CMK (cell line): Measurements from ENCODE around the gene ZSCAN9.

Source experiments
- DNase-seq: peaks from one replicate; pipeline ENCODE4 v3.0.0-alpha.2; 2010; ENCODE audit warnings: low read depth

The ZSCAN9 gene

DNA sequence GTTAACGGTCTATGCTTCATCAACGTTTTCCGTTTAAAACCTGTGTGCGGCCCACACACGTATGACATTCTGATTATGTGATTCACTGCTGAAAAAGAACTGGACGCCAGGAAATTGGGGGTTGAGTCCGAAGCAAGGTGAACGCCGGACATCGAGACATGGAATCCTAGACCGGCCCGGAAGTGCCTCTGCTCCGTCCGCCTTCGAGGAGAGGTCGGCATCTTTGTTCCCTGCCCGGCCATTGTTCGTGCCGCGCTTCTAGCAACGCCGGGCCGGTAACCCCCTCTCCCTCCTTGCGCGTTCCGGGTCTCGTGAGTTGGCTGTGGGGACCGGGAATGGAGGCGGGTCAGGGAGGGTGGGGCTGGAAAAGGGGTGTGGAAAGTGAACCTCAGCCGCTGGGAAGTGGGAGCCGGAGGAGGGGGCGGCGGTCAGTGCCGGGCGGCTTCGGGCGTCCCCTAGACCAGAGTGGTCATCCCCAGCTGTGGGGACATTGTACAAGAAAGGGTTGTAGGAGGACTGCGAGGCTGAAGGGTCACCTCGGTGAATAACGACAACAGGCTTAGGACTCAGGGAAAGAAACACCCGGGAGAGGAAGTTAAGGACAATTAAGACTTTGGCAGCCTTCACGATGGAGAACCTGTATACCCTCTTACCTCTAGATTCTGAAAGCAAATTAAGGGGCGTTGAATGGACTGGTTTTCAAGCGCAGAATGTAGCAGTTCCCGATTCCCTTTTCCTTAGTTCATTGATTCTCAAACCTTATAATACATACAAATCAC, at the start of gene ZSCAN9:
ZSCAN9 (plus strand) TSS at position 220 of the 779 bp plus-strand sequence. CDS start 1,810 bp downstream, outside the sequence.
- DNase-seq, result peak; percentile 76

DNA sequence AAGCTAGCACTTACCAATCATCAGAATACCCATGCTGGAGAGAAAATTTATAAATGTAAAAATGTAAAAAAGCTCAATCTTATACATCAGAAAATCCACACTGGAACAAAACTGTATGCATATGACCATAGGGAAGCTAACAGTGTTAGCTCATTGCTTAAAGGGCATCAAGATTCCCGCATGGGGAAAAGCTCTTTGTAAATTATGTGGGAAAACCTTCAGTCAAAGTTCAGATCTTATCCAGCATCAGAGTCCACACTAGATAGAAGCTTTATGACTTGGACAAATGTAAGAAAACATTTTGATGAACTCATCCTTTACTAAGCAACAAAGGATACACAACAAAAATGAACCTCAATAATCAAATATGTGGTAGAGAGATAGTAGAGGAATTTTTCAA, 48.7 kb upstream of the ZSCAN9 start:
- DNase-seq, result no peak

DNA sequence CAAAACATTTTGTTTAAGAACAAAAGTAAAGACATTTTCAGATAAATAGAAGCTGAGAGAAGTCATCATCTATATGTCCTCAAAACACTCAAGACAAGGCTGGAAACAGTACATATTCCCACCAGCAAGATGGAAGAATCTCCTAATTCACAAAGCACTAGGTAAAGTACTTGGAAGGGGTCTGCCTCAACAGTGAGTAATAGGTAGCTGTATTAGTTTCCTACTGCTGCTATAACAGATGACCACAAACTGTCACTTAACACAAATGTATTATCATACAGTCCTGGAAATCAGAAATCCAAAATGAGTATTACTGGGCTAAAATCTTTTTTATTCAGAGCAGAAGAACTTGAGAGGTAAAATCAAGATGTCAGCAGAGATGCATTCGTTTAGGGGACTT, 42.8 kb upstream of the ZSCAN9 start:
- DNase-seq, result no peak

DNA sequence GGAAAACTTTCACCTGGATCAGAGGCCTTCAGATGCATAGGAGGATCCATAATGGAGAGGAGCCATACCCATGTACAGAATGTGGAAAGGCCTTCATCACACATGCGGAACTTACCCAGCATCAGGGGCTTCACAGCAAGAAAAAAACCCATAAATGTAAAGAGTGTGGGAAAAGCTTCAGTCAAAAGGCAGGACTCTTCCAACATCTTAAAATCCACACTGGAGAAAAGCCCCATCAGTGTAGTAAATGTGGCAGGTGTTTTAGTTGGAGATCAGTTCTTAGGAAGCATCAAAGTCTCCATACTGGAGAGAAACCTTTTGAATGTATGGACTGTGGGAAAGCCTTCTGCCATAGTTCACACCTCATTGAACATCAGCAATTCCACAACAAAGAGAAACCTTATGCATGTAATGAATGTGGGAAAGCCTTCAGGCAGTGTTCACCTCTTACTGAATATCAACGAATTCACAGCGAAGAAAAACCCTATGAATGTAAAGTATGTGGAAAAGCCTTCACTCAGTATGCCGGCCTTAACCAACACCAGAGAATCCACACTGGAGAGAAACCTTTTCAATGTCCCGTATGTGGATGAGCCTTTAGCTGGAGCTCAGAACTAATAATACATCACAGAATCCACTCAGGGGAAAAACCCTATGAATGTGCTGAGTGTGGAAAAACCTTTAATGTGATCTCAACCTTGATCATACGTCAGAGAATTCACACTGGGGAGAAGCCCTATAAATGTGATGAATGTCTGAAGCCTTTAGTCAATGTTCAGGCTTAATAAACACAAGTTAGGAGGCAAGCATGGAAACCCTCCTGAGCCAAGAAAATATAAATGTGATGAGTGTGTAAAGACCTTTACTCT, 36.7 kb upstream of the ZSCAN9 start:
- DNase-seq, result no peak

DNA sequence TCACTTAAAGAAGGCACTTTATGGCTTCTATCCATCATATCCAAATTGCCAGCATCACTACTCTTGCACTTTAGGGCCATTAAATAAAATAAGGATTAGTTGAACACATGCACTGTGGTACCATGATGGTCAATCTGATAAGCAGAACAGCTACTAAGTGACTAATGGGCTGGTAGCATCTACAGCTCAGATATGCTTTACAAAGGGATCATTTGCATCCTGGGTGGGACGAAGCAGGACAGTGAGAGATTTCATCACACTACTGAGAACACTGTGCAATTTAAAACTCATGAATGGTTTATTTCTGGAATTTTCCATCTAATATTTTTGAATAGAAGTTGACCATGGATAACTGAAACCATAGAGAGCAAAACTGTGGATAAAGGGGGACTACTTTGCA, 25.1 kb upstream of the ZSCAN9 start:
- no peak for DNase-seq

DNA sequence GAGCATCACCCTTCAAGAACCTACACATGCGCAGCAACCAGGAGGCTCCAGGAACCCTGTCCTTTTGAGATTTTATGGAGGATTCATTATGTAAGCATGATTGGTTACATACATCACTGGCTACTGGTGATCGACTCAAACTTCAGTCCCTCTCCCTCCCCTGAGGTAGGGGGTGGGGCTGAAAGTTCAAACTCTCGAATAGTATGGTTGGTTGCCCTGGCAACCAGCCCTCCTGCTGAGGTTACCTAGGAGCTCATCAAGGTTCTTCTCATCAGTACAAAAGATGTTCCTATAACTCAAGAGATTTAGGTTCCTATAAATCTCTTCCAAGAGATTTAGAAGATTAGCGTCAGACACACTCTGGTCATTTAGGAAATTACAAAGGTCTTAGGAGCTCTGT, 21.9 kb upstream of the ZSCAN9 start:
- no peak for DNase-seq

DNA sequence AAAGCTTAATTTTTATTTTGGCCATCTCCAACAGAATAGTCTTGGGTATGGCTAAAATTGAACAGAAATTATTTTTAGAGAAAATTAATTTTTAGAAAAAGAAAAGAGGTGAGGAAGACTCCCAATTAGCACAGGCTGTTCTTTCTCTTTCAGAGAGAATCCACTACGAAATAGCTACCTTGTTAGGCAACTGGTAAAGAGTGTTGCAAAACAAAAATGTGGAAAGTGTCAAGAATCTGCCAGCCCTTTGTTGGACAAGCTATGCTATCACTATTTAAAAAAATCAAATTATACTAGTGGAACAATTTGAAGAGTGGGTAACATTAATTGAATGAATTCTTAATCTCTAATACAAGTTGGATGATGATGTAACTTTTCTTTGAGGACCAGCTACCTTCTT, 19.2 kb upstream of the ZSCAN9 start:
- no peak for DNase-seq

DNA sequence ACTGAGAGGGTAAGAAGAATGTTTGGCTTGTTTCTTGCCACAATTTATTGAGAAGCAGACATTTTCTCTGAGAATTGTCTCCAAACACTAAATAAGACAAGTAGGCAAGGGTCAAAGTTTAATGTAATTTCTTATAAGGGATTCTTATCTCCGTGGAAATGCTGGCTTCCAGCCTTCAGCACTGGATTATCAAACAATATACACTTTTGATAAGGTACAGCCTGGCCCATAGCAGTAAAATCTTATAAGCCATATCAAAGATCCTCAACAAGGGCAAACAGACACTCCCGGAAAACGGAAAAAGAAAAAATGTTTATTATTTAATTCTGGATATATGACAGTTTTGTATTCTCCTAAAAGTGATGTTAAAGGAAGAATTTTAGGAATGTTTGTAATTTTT, 18.5 kb upstream of the ZSCAN9 start:
- DNase-seq, result no peak

DNA sequence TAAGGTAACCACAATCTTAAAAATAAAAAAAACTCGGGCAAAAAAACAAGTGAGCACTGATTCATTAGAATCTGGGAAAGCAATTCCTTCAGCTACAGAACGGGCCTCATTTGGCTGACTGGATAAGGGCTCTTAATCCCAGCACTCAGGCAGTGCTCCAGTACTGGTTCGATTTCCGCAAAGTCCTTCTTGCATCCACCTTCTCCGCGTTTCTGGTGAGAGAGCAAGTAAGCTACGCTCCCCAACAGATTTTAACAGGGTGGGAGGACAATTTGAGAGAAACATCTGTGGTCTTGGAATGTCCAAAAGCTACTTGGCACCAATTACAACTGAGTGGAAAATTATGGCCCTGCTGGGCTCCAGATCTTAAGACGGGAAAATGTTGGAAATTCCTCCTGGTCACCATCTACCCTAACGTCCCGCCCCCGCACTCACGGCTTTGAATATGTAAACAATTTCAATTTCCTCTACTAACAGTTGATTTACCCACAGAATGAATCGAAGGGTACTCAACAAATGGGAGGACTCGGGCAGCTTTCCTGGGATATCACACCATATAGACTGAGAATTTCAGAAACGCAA, 18.1 kb upstream of the ZSCAN9 start:
- DNase-seq, result no peak

DNA sequence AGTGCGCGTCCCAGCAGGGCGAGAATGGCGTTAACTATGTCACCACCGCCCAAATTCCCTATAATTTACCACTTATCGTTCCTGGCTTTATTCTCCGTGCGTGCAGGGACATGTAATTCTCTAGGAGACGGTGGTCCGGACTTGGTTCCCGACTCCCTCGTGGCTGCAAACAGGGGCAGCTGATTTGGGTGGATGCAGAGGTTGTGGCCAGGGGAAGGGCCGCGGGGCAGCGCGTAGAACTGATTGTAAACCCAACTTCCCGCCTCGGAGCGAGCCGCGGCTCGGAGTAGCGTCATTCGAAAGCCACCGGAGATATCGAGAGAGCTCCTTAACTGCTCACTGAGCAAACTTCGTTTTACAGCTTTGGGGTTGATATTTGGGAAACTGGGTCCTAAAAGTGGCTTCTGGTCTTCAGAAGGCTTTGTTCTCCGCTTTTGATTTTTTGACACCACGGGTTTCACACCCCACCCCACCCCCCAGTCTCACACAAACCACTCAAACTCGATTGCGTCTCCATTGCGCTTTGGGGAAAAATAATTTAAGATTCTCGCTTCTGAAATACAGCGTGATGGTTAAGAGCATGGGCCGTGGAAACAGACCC, 17.5 kb upstream of the ZSCAN9 start:
- DNase-seq, result no peak

DNA sequence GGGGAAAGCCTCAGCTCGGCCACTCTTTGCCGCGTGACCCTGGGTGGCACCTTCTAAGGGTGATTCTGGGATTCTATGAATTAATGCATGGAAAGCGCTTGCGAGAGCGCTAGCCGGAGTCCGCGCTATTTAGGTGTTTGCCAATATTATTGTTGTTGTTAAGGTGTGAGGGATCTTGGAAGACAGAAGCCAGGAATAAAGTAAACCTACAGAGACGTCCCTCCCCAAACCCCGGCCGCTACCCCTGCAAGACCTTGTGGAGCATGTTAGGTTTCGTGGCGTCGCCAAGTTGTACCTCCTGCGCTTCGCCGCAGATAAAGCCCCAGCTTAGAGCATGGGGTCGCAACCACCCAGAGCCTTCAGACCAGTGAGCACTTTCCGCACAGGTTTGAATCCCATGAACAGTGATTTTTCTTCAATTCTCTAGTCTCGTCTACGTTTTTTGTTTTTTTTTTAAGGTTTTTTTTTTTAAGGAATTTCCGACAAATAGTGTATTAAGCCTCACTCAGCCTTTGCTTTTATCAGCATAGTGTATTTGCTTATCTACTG, 16.9 kb upstream of the ZSCAN9 start:
- no peak for DNase-seq

DNA sequence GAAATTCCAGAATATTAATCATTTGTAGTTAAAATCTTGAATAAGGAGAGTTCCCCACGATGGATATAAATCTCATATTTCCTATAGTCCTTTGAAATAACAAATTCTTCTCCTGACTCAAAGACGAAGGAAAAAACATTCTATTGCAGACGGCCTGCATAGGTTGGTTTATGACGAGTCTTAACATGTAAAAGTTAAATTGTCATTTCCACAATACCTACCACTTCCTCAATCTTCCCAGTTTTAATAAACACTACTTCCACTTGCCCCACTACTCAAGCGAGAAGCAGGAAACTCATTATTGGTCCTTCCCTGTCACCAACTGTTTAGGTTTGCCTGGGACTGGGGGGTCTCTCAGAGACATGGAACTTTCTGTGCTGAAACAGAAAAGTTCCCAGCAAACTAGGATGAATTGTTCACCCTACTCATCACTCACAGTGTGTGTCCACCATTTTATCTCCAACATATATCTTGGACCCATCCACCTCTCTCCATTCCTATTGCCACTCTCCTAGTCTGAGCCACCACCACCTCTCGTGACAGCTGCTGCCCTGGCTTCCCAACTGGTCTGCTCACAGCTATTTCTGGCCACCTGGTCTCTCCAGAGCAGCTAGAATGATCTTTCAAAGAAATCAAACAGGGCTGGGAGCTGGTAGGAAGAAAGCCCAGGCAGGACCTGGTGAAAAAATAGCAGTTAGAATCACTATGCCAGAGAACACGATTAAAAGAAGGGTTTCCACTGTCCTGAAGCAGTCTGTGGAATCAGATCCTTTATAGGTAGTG, 15.1 kb upstream of the ZSCAN9 start:
- DNase-seq, result no peak

DNA sequence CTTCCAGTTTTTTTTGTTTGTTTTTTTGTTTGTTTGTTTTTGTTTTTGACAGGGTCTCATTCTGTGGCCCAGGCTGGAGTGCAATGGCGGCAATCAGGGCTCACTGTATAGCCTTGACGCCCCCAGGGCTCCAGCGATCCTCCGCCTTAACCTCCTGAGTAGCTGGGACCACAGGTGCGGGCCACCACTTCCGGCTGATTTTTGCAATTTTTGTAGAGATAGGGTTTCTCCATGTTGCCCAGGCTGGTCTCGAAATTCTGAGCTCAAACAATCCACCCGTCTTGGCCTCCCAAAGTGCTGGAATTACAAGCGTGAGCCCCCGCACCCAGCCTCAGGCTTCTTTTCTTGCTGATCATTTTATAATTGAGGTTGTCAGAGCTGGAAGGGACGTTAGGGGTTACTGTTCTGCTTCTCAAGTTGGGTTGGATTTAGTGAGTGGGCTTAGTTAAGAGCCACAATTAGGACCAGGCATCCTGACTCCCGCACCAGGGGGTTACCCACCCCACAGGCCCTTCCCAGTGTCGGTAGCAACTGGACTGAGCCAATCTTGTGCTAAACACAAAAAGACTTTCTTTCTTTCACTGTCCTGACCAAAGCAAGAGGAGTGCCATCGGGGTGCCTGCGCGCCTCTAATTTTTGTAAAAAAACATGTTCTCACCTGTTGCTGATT, 13.1 kb upstream of the ZSCAN9 start:
- DNase-seq, result no peak

DNA sequence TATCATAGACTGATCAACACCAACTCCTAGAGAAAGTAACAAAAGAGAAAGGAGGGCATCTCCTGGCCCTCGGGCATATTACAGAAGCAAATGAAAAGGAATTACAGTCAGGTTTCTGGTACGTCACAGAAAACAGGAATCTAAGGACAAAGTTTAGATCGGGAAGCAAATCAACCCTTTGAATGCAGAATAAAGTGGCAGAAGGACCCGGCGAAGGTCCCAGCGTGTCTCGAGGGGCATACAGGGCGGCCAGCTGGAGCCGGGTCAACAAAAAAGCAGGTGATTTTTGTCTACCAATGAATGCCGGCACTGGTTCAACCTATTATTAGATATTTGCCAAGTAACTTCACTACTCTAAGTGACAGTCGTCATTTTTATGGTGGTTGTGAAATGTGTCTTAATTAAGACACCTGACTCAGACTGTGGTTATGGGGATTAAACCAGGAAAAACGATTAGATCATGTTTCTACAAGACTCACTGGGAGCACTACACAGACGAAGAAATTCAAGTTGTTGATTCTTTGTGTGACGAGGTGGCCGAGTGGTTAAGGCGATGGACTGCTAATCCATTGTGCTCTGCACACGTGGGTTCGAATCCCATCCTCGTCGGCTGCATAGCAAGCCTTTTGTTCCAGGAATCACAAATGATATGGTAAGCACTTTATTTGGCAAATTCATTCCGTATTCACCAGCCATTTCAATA, 12.4 kb upstream of the ZSCAN9 start:
- DNase-seq, result no peak

DNA sequence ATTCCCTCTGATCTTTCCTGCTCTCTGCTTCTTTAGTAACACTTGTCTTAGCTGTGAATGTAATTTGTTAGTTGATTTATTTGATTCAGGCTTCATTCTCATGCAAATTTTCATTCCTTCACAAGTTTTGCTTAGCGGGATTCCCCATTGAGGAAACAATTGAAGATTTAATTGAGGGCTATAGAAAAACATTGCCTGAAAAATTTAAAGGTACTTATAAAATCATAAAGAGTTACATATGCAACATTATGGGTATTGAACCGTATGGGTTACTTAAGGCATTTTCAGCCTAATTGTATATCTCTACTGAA, 11.9 kb upstream of the ZSCAN9 start:
- DNase-seq, result no peak

DNA sequence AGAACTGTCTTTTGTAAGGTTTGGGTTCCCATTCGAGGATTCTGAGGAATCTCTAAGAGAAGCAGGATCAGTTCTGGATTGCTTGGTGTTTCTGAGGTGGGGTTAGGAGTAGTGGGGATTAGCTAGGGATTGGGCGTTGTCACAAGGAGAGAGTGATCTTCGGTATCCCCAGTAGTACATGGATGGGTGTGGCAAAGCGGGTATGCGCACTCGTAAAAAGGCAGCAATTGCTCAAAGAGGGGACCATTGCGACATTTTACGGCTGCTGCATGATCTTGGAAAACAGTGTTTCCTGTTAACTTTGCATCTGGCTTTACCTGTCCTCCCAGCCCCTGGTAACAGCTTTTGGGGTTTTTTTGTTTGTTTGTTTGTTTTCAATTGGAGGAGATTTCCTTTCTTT, 9.7 kb upstream of the ZSCAN9 start:
- no peak for DNase-seq

DNA sequence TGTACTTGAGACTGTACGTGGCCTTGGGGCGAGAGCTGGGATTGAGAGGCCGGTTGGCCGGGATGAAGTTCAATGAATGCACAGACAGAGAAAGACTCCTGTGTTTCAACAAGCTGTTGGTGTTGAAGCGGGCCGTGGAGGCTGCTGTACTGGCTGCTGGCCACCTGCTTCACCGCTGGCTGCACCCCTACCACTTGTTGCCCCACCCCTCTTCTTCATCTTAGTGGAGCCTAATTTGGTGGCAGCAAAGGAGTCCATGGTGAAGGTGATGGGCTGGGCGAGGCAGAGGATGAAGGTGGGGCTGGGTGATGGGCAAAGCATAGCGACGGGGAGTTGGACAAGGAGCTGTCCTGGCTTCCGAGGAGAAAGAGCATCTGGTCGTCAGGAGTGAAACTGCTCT, 7.2 kb upstream of the ZSCAN9 start:
- no peak for DNase-seq

DNA sequence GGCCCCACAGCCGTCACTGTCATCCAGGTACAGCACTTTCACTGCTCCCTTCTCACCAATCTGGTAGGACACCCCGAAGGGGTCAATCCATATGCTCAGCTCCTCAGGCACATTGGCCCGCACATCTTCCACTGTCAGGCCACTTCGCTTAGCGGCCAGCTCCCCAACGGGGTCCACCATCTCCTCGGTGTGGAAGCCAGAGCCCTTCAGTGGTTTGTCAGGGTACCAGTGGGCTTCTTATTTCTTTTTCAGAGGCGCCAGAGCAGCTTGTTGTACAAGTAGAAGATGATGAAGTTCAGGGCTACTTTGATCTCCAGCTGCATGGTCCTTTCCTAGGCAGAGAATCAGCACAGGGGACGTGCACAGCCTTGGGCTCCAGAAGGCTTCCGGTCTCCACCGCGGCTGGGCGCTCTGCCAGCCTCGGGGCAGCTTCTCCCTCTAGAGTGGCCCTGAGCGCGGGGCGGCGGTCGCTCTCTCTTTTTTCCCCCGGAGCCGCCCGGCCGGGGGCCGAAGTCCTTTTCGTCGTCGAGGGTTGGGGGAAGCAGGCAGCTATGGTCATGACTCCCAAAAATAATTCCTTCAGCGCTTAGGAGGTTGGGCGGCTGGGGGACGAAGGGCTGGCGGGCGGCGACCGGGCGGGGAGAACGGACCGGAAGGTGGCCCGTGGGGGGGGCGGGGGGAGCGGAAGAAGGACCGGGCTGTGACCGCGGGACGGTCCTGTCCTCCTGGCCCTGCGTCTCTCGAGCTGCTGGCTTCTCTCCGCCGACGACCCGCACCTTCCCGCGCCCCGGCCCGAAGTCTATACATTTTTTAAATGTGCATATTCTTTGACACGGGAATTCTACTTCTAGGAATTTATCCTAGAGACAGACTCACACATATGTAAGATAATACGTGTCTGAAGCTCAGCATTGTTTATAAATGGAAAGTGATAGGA, 6.5 kb upstream of the ZSCAN9 start:
- DNase-seq, result peak; percentile 54
